Measurements from ENCODE around the gene PAPPA. TPM values are rescaled to one million over a fixed set of nuclear protein-coding genes. Genes with fewer than 3 reads are reported as not detected.

The PAPPA gene
- total RNA-seq, 2 donors from 2014 or later = 2.4 to 9.8 TPM

GRCh38 chr9:116172216-116172615 lies 18.6 kb downstream of the PAPPA start:
- intact Hi-C loops (cut with DNase I) = no loop called here
- ATAC-seq = no peak

GRCh38 chr9:116174347-116174746 lies 20.8 kb downstream of the PAPPA start:
- no peak for ATAC-seq
- no peak for DNase-seq
- intact Hi-C loops (cut with DNase I) = no loop called here

More at GRCh38 chr9:116172216-116172615, 18.6 kb downstream of the PAPPA start:
- DNase-seq = no peak

- intact Hi-C loops (cut with DNase I) = no loop called here
- peak in 1 of 2 donors; percentile 47 for ATAC-seq
- DNase-seq = no peak
Observed at GRCh38 chr9:116175614-116176013, 22.0 kb downstream of the PAPPA start.

- intact Hi-C loops (cut with DNase I) = no loop called here
- ATAC-seq (no peak), DNase-seq (no peak)
Observed at GRCh38 chr9:116178481-116179211, 25.1 kb downstream of the PAPPA start.

GRCh38 chr9:116179568-116179967 lies 26.0 kb downstream of the PAPPA start:
- ATAC-seq = no peak
- no peak for DNase-seq
- intact Hi-C loops (cut with DNase I) = no loop called here

GRCh38 chr9:116181853-116182610 lies 28.4 kb downstream of the PAPPA start:
- intact Hi-C loops (cut with DNase I) = no loop called here
- ATAC-seq (peak in 1 of 2 donors; percentile 50), DNase-seq (no peak)

- DNase-seq = no peak
- no peak for ATAC-seq
- intact Hi-C loops (cut with DNase I) = no loop called here
Observed at GRCh38 chr9:116182876-116183275, 29.3 kb downstream of the PAPPA start.

GRCh38 chr9:116187570-116188170 lies 34.1 kb downstream of the PAPPA start:
- ATAC-seq = no peak
- intact Hi-C loops (cut with DNase I) = no loop called here
- DNase-seq = no peak

GRCh38 chr9:116189683-116190082 lies 36.1 kb downstream of the PAPPA start:
- DNase-seq (no peak), ATAC-seq (peak in 1 of 2 donors; percentile 29)
- intact Hi-C loops (cut with DNase I) = no loop called here

GRCh38 chr9:116190637-116191396 lies 37.2 kb downstream of the PAPPA start:
- intact Hi-C loops (cut with DNase I) = no loop called here
- DNase-seq (no peak), ATAC-seq (peak; percentile 30 to 64)

- DNase-seq (no peak), ATAC-seq (no peak)
Observed at GRCh38 chr9:116191576-116192415, 38.2 kb downstream of the PAPPA start.

GRCh38 chr9:116193636-116194035 lies 40.0 kb downstream of the PAPPA start:
- intact Hi-C loops (cut with DNase I) = no loop called here
- DNase-seq (no peak), ATAC-seq (no peak)

More at GRCh38 chr9:116191576-116192415, 38.2 kb downstream of the PAPPA start:
- intact Hi-C loops (cut with DNase I) = no loop called here

GRCh38 chr9:116196806-116197205 lies 43.2 kb downstream of the PAPPA start:
- DNase-seq (no peak), ATAC-seq (no peak)
- intact Hi-C loops (cut with DNase I) = no loop called here

GRCh38 chr9:116198344-116198743 lies 44.8 kb downstream of the PAPPA start:
- intact Hi-C loops (cut with DNase I) = no loop called here
- ATAC-seq (no peak), DNase-seq (no peak)

GRCh38 chr9:116202219-116202912 lies 48.8 kb downstream of the PAPPA start:
- DNase-seq (no peak), ATAC-seq (peak in 1 of 2 donors; percentile 52)
- intact Hi-C loops (cut with DNase I) = no loop called here

GRCh38 chr9:116204252-116204882 lies 50.8 kb downstream of the PAPPA start:
- no peak for DNase-seq
- intact Hi-C loops (cut with DNase I) = no loop called here
- ATAC-seq = no peak

GRCh38 chr9:116207371-116208111 lies 54.0 kb downstream of the PAPPA start:
- ATAC-seq = no peak
- intact Hi-C loops (cut with DNase I) = no loop called here
- no peak for DNase-seq

Data from left cardiac atrium (tissue), 4 donors.